ENCODE measurements around the gene ARID1B. TPM values are rescaled to one million over a fixed set of nuclear protein-coding genes. Genes with fewer than 3 reads are reported as not detected.

The ARID1B gene
- total RNA-seq, 5 donors from 2014 or later (not counting 1 experiment from before 2014, with no cell fraction given): 103 to 161 (median 108) TPM

DNA sequence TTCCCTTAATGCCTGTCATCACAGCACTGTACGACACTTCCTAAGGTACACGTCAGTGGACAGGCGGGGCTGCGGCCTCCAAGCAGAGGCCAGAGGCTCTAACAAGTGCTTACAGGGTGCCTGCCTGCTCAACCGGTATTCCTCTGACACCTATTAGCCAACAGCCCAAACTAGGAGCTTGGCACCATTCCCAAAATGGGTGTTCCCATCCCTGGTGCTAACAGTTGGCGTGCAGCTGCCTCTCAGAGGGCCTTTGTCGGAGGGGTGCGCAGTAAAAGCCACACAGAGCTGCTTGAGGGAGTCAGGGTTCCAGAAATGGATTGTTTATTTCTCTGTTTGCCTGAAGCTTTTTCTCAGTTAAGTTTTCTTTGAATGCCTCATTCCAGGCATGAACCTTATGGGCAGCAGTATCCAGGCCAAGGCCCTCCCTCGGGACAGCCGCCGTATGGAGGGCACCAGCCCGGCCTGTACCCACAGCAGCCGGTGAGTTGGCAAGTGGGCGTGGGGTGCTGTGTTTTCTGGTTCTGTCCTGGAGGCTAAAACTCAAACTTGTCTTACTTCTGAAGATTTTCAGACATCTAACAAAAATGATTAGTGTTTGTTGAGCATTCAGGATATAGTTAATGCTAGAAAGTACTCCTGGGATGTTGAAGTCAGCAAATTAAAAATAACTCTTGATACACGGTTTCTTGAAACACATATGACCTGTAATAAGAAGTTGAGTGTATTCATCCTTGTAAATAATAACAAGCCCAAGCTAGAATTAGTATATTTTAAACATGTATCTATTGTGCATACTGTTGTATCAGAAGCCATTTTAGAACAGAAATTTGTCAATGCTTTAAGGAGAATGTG is 421.5 kb downstream of the ARID1B start:
- ATAC-seq (replicated peaks in 1 of 4): no peak
- H3K4me1 Mint-ChIP-seq: peaks cover 17 to 29% (median 23%) of the 10 kb centered on the region in 3 donors
- Histone ChIP-seq H3K4me3 (ENCODE audit: control insufficient read depth in 1 of 2, extremely low read depth in 1 of 2, low read length in 1 of 2) (no peak overlapping the region), H3K36me3 (ENCODE audit: control insufficient read depth in 2 of 2, extremely low read depth in 1 of 2, insufficient read depth in 1 of 2, low read length in 1 of 2) (peaks cover 12 to 70% of the 10 kb centered on the region in 2 donors), H3K4me1 (ENCODE audit: control insufficient read depth in 1 of 2, extremely low read depth in 1 of 2, insufficient read depth in 2 of 2, low read length in 2 of 2) (peaks cover 2 to 13% of the 10 kb centered on the region in 2 experiments), H3K9me3 (no peaks in the 10 kb centered on the region), H3K27ac (ENCODE audit: low read length) (no peak overlapping the region), H3K27me3 (replicated peaks in 1 of 2; ENCODE audit: control insufficient read depth in 2 of 2, extremely low read depth in 1 of 2, insufficient read depth in 2 of 2, low read length in 1 of 2) (no peaks in the 10 kb centered on the region)
- WGBS (ENCODE audit: insufficient coverage): 100% methylated on average over 10 of the region's 15 CpGs
- ChIA-PET CTCF (no interaction called here), POLR2A (no interaction called here)
- no peaks in the 10 kb centered on the region for H3K27me3 Mint-ChIP-seq
- peaks cover 46% of the 10 kb centered on the region for H3K36me3 Mint-ChIP-seq
- DNase-seq: no peak
- no peak overlapping the region for H3K4me3 Mint-ChIP-seq
- no peaks in the 10 kb centered on the region for H3K9me3 Mint-ChIP-seq
- no peak overlapping the region for H3K27ac Mint-ChIP-seq

DNA sequence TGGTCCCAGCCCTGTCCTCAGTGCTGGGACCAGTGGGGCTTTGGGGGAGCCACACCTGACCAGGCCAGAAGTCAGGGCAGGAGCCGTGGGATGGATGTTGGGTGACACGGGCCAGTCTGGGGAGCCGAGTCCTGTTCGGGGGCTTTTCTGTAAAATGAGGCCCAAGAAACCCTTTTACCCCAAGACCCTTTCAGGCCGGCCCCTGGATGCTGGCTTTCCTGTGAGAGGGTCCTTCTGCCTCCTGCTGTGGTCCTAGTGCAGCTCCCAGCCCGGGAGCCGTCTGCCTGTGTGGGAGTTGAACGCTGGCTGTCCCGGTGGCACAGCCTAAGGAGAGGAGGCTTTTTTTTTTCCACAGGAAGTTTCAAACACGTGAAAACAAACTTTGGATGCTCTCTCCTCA is 422.9 kb downstream of the ARID1B start:
- no peak overlapping the region for H3K27ac Mint-ChIP-seq
- no peaks in the 10 kb centered on the region for H3K27me3 ChIP-seq (replicated peaks in 1 of 2; ENCODE audit: control insufficient read depth in 2 of 2, extremely low read depth in 1 of 2, insufficient read depth in 2 of 2, low read length in 1 of 2)
- H3K4me3 Mint-ChIP-seq: no peak overlapping the region
- 100% methylated on average over 4 of the region's 10 CpGs for WGBS (ENCODE audit: insufficient coverage)
- H3K9me3 Mint-ChIP-seq: no peaks in the 10 kb centered on the region
- no peaks in the 10 kb centered on the region for H3K27me3 Mint-ChIP-seq
- CTCF ChIA-PET: no interaction called here
- no peak overlapping the region for H3K27ac ChIP-seq (ENCODE audit: low read length)
- peaks cover 10 to 17% (median 10%) of the 10 kb centered on the region in 3 donors for H3K4me1 Mint-ChIP-seq
- DNase-seq: no peak
- no peak for ATAC-seq (replicated peaks in 1 of 4)
- H3K36me3 Mint-ChIP-seq: peaks cover 50% of the 10 kb centered on the region
- H3K9me3 ChIP-seq: no peaks in the 10 kb centered on the region
- peaks cover 0 to 7% of the 10 kb centered on the region in 2 experiments for H3K4me1 ChIP-seq (ENCODE audit: control insufficient read depth in 1 of 2, extremely low read depth in 1 of 2, insufficient read depth in 2 of 2, low read length in 2 of 2)
- peaks cover 15 to 77% of the 10 kb centered on the region in 2 donors for H3K36me3 ChIP-seq (ENCODE audit: control insufficient read depth in 2 of 2, extremely low read depth in 1 of 2, insufficient read depth in 1 of 2, low read length in 1 of 2)
- POLR2A ChIA-PET: no interaction called here
- H3K4me3 ChIP-seq (ENCODE audit: control insufficient read depth in 1 of 2, extremely low read depth in 1 of 2, low read length in 1 of 2): no peak overlapping the region

DNA sequence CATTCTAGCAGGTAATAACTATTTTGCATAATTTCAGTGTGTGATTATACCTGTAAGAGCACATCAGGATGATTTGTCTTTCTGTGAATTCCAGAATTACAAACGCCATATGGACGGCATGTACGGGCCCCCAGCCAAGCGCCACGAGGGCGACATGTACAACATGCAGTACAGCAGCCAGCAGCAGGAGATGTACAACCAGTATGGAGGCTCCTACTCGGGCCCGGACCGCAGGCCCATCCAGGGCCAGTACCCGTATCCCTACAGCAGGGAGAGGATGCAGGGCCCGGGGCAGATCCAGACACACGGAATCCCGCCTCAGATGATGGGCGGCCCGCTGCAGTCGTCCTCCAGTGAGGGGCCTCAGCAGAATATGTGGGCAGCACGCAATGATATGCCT is 423.4 kb downstream of the ARID1B start:
- Mint-ChIP-seq H3K36me3 (peaks cover 50% of the 10 kb centered on the region), H3K4me1 (peaks cover 6 to 12% (median 10%) of the 10 kb centered on the region in 3 donors), H3K27me3 (no peaks in the 10 kb centered on the region), H3K27ac (no peak overlapping the region), H3K9me3 (no peaks in the 10 kb centered on the region), H3K4me3 (no peak overlapping the region)
- over 99% methylated on average over 15 of the region's 17 CpGs for WGBS (ENCODE audit: insufficient coverage)
- Histone ChIP-seq H3K27ac (ENCODE audit: low read length) (no peak overlapping the region), H3K9me3 (no peaks in the 10 kb centered on the region), H3K4me1 (ENCODE audit: control insufficient read depth in 1 of 2, extremely low read depth in 1 of 2, insufficient read depth in 2 of 2, low read length in 2 of 2) (peaks cover 0 to 6% of the 10 kb centered on the region in 2 experiments), H3K27me3 (replicated peaks in 1 of 2; ENCODE audit: control insufficient read depth in 2 of 2, extremely low read depth in 1 of 2, insufficient read depth in 2 of 2, low read length in 1 of 2) (no peaks in the 10 kb centered on the region), H3K4me3 (ENCODE audit: control insufficient read depth in 1 of 2, extremely low read depth in 1 of 2, low read length in 1 of 2) (no peak overlapping the region), H3K36me3 (ENCODE audit: control insufficient read depth in 2 of 2, extremely low read depth in 1 of 2, insufficient read depth in 1 of 2, low read length in 1 of 2) (peaks cover 15 to 74% of the 10 kb centered on the region in 2 donors)
- ChIA-PET CTCF (no interaction called here), POLR2A (no interaction called here)
- ATAC-seq (replicated peaks in 1 of 4) (no peak), DNase-seq (no peak)

DNA sequence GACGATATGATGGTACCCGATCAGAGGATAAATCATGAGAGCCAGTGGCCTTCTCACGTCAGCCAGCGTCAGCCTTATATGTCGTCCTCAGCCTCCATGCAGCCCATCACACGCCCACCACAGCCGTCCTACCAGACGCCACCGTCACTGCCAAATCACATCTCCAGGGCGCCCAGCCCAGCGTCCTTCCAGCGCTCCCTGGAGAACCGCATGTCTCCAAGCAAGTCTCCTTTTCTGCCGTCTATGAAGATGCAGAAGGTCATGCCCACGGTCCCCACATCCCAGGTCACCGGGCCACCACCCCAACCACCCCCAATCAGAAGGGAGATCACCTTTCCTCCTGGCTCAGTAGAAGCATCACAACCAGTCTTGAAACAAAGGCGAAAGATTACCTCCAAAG is 423.9 kb downstream of the ARID1B start:
- H3K27ac ChIP-seq (ENCODE audit: low read length): no peak overlapping the region
- DNase-seq (no peak), ATAC-seq (replicated peaks in 1 of 4) (no peak)
- Mint-ChIP-seq H3K27ac (no peak overlapping the region), H3K27me3 (no peaks in the 10 kb centered on the region), H3K36me3 (peaks cover 54% of the 10 kb centered on the region), H3K9me3 (no peaks in the 10 kb centered on the region), H3K4me3 (no peak overlapping the region), H3K4me1 (peaks cover 6 to 12% (median 10%) of the 10 kb centered on the region in 3 donors)
- CTCF ChIA-PET: no interaction called here
- 97% methylated on average over 15 of the region's 17 CpGs for WGBS (ENCODE audit: insufficient coverage)
- no peaks in the 10 kb centered on the region for H3K27me3 ChIP-seq (replicated peaks in 1 of 2; ENCODE audit: control insufficient read depth in 2 of 2, extremely low read depth in 1 of 2, insufficient read depth in 2 of 2, low read length in 1 of 2)
- peaks cover 15 to 76% of the 10 kb centered on the region in 2 donors for H3K36me3 ChIP-seq (ENCODE audit: control insufficient read depth in 2 of 2, extremely low read depth in 1 of 2, insufficient read depth in 1 of 2, low read length in 1 of 2)
- no peak overlapping the region for H3K4me3 ChIP-seq (ENCODE audit: control insufficient read depth in 1 of 2, extremely low read depth in 1 of 2, low read length in 1 of 2)
- no peaks in the 10 kb centered on the region for H3K9me3 ChIP-seq
- peaks cover 0 to 6% of the 10 kb centered on the region in 2 experiments for H3K4me1 ChIP-seq (ENCODE audit: control insufficient read depth in 1 of 2, extremely low read depth in 1 of 2, insufficient read depth in 2 of 2, low read length in 2 of 2)
- POLR2A ChIA-PET: interaction anchor here in 1 of 2 donors (0.5 kb wide), 1 partner anchor 331 kb away, joined by 3 read pairs; no protein-coding TSS in a partner anchor

DNA sequence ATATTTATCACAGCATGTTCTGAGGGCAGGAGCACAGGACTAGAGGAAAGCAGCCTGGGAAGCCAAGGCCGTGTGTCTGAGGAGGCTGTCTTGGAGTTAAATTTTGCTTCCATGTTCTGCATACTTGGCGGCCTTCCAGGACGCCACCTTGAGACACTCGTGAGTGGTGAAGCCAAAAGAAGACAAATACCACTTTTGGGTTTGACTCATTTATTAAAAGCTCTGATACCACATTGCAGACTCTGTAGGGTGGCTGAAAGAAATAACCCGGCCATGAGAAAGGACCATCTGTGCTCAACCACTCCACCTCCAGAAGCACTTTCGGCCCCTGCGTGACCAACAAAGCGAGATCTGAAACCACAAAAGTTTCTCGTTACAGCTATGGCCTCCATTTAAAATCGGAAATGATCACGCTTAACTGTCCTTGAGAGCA is 426.1 kb downstream of the ARID1B start:
- H3K36me3 Mint-ChIP-seq: peaks cover 56% of the 10 kb centered on the region
- H3K4me3 Mint-ChIP-seq: no peak overlapping the region
- no peak for ATAC-seq (replicated peaks in 1 of 4)

DNA sequence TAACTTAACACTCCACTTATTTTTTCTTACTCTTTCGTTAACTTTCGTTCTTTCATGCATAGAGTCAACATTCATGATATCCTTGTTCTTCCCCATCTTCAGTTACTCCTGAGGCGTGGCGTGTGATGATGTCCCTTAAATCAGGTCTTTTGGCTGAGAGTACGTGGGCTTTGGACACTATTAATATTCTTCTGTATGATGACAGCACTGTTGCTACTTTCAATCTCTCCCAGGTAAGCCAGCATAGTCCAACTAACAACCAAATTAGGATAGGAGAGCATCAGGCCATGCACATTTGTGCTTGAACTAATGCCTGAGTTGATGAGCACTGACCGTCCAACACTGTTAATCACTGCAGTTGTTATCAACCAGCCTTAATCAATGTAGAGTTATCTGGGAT is 426.6 kb downstream of the ARID1B start:
- Mint-ChIP-seq H3K27me3 (no peaks in the 10 kb centered on the region), H3K36me3 (peaks cover 56% of the 10 kb centered on the region), H3K9me3 (no peaks in the 10 kb centered on the region), H3K27ac (no peak overlapping the region), H3K4me1 (no peaks in the 10 kb centered on the region), H3K4me3 (no peak overlapping the region)
- H3K27me3 ChIP-seq (replicated peaks in 1 of 2; ENCODE audit: control insufficient read depth in 2 of 2, extremely low read depth in 1 of 2, insufficient read depth in 2 of 2, low read length in 1 of 2): no peaks in the 10 kb centered on the region
- H3K4me3 ChIP-seq (ENCODE audit: control insufficient read depth in 1 of 2, extremely low read depth in 1 of 2, low read length in 1 of 2): no peak overlapping the region
- CTCF ChIA-PET: no interaction called here
- no peak overlapping the region for H3K27ac ChIP-seq (ENCODE audit: low read length)
- no peak for ATAC-seq (replicated peaks in 1 of 4)
- peaks cover 21 to 71% of the 10 kb centered on the region in 2 donors for H3K36me3 ChIP-seq (ENCODE audit: control insufficient read depth in 2 of 2, extremely low read depth in 1 of 2, insufficient read depth in 1 of 2, low read length in 1 of 2)
- 97% methylated on average over 5 of the region's 6 CpGs for WGBS (ENCODE audit: insufficient coverage)
- no peaks in the 10 kb centered on the region for H3K9me3 ChIP-seq
- POLR2A ChIA-PET: no interaction called here
- no peaks in the 10 kb centered on the region for H3K4me1 ChIP-seq (ENCODE audit: control insufficient read depth in 1 of 2, extremely low read depth in 1 of 2, insufficient read depth in 2 of 2, low read length in 2 of 2)
- DNase-seq: no peak

More for the DNA sequence above, 426.1 kb downstream of the ARID1B start:
- ChIA-PET POLR2A (interaction anchor here in 1 of 2 donors (0.6 kb wide), 1 partner anchor 9 kb away, joined by 3 read pairs; no protein-coding TSS in a partner anchor), CTCF (no interaction called here)
- no peak overlapping the region for H3K27ac ChIP-seq (ENCODE audit: low read length)
- WGBS (ENCODE audit: insufficient coverage): 90% methylated on average over 10 of the region's 11 CpGs
- no peak for DNase-seq
- peaks cover 0 to 4% of the 10 kb centered on the region in 2 experiments for H3K4me1 ChIP-seq (ENCODE audit: control insufficient read depth in 1 of 2, extremely low read depth in 1 of 2, insufficient read depth in 2 of 2, low read length in 2 of 2)
- no peak overlapping the region for H3K4me3 ChIP-seq (ENCODE audit: control insufficient read depth in 1 of 2, extremely low read depth in 1 of 2, low read length in 1 of 2)
- no peaks in the 10 kb centered on the region for H3K4me1 Mint-ChIP-seq
- H3K27ac Mint-ChIP-seq: no peak overlapping the region
- no peaks in the 10 kb centered on the region for H3K9me3 Mint-ChIP-seq
- H3K36me3 ChIP-seq (ENCODE audit: control insufficient read depth in 2 of 2, extremely low read depth in 1 of 2, insufficient read depth in 1 of 2, low read length in 1 of 2): peaks cover 26 to 72% of the 10 kb centered on the region in 2 donors
- no peaks in the 10 kb centered on the region for H3K9me3 ChIP-seq
- H3K27me3 Mint-ChIP-seq: no peaks in the 10 kb centered on the region
- no peaks in the 10 kb centered on the region for H3K27me3 ChIP-seq (replicated peaks in 1 of 2; ENCODE audit: control insufficient read depth in 2 of 2, extremely low read depth in 1 of 2, insufficient read depth in 2 of 2, low read length in 1 of 2)

All from T-cell (primary cell).